ENCODE measurements around the gene PFDN6.

PFDN6 gene

GRCh38 chr6:33297406-33297955, 8.1 kb downstream of the PFDN6 start:
- TF ChIP-seq CTCF (IDR thresholded peaks at IDR 0.05; ENCODE audit: insufficient read depth, low read depth, low read length, missing control alignments), result no peak
- peak overlapping the region; percentile 98 for H3K4me3 ChIP-seq (ENCODE audit: low read length)
- DNase-seq (ENCODE audit: low read depth), result peak; percentile 83

GRCh38 chr6:33297956-33298772, 8.8 kb downstream of the PFDN6 start:
- peak overlapping the region; percentile 98 for H3K4me3 ChIP-seq (ENCODE audit: low read length)
- peak; percentile 94 for DNase-seq (ENCODE audit: low read depth)

GRCh38 chr6:33298773-33299236, 9.4 kb downstream of the PFDN6 start, which contains the start of gene RGL2:
TSS of gene RGL2 (minus strand) at chr6:33298942. CDS start at chr6:33298610, 332 bp downstream.
- peak within 1 kb of the TSS; percentile 98 for H3K4me3 ChIP-seq (ENCODE audit: low read length)
- no peak for TF ChIP-seq CTCF (IDR thresholded peaks at IDR 0.05; ENCODE audit: insufficient read depth, low read depth, low read length, missing control alignments)
- peak; percentile 55 for DNase-seq (ENCODE audit: low read depth)

More at GRCh38 chr6:33297956-33298772, 8.8 kb downstream of the PFDN6 start:
- no peak for TF ChIP-seq CTCF (IDR thresholded peaks at IDR 0.05; ENCODE audit: insufficient read depth, low read depth, low read length, missing control alignments)

GRCh38 chr6:33299237-33299944, 10.0 kb downstream of the PFDN6 start:
- peak; percentile 75 for TF ChIP-seq CTCF (IDR thresholded peaks at IDR 0.05; ENCODE audit: insufficient read depth, low read depth, low read length, missing control alignments)
- peak; percentile 92 for DNase-seq (ENCODE audit: low read depth)
- peak overlapping the region; percentile 98 for H3K4me3 ChIP-seq (ENCODE audit: low read length)

GRCh38 chr6:33301877-33302276, 12.5 kb downstream of the PFDN6 start:
- DNase-seq (ENCODE audit: low read depth), result no peak
- no peak for TF ChIP-seq CTCF (IDR thresholded peaks at IDR 0.05; ENCODE audit: insufficient read depth, low read depth, low read length, missing control alignments)
- H3K4me3 ChIP-seq (ENCODE audit: low read length), result no peak overlapping the region

- TF ChIP-seq CTCF (IDR thresholded peaks at IDR 0.05; ENCODE audit: insufficient read depth, low read depth, low read length, missing control alignments), result no peak
- H3K4me3 ChIP-seq (ENCODE audit: low read length), result no peak overlapping the region
- DNase-seq (ENCODE audit: low read depth), result no peak
Measured at GRCh38 chr6:33304216-33304615, 14.8 kb downstream of the PFDN6 start.
